NCI-H2227 (cell line): ENCODE data around the gene TMPRSS7.
A peak's percentile ranks its signal among the peaks of the same experiment; 100 is the strongest.

Source experiments
- DNase-seq: peaks from one replicate; lab custom pipeline; 2025; ENCODE audit not compliant: unreplicated experiment; lab: John Stamatoyannopoulos, UW

TMPRSS7 gene

DNA sequence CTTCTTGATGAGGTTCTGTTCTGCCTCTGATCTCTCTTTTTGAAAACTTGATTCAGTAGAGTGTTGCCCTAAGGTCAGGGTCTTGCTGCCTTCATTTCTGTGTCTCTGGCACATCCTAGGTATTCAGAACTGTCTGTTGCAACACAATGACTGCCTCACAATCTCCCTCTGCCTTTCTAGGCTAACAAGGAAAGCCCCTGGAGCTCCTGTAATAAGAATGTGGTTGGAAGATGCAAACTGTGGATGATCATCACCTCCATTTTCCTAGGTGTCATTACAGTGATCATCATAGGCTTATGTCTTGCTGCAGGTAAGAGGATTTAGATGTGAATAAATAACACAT, 58.6 kb downstream of the TMPRSS7 start:
- DNase-seq: no peak

DNA sequence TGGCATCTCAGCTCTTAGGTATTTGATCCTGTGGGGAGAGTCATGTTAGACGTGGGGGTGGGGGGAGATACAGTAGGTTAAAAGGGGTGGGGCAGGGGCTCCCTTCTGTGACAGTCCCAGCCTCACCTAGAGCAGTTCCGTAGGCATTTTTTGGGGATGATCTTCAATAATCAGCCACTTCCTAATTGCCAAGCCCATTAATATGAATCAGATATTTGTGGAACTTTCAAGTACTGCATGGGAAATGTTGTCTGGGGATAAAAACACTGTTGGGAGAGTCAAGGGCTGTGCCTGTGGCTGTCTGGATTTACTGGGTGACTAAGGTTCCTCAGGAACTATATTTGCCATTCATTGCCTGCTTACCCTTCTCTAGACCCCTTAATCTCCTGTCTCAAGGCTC, 61.2 kb downstream of the TMPRSS7 start:
- DNase-seq: no peak

DNA sequence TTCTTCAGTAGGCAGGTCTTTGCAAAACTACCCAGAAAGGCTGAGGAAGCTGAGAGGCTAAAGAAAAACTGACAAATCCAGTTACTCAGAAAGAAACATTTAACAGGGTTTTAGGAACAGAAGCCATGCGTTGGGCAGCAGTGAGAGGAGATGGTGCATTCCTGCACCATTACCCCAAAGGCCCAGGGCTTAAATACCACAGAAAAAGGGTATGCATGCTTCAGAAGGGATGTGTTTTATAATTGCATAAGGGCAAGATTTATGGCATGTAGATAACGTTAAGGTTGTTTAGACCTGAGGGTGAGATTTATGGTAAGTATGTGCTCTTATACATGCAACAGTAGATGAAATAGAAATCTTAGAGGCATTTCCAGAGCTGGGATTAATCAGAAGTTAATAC, 61.6 kb downstream of the TMPRSS7 start:
- DNase-seq: no peak

DNA sequence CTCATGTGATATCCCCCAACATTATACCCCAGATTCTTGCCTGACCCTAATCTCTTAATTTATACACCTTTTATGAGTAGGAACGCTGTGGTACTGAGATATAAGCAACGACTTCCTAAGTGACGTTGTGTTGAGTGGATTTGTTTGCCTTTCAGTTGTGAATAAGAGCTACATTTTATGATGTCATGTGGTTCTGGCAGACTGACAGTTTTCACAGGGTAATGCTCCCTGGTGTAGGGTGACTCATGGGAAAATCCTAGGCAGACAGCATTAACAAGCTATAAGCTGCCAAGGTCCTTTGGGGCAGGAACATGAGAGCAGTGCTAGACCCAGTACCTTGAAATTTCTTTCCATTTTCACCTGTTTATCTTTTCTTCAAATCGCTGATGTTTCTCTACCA, 62.8 kb downstream of the TMPRSS7 start:
- no peak for DNase-seq

DNA sequence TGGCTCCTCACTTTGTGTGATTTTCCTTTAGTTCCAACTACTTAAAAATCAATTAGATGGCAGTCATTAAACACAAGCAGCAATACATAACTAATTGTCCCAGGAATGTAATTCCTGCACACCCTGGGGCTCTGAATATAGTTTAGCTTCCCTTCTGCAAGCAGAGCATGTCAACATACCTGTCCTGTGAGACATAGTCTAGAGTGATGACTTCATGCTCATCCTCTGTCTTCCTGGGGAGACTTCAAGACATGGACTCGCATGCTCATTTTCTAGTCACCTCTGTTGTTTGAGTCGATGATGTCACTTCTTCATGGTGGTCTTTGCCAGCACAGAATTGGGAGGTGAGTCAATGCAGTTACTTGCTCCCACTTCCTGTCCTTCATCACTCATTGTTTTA, 67.4 kb downstream of the TMPRSS7 start:
- no peak for DNase-seq

DNA sequence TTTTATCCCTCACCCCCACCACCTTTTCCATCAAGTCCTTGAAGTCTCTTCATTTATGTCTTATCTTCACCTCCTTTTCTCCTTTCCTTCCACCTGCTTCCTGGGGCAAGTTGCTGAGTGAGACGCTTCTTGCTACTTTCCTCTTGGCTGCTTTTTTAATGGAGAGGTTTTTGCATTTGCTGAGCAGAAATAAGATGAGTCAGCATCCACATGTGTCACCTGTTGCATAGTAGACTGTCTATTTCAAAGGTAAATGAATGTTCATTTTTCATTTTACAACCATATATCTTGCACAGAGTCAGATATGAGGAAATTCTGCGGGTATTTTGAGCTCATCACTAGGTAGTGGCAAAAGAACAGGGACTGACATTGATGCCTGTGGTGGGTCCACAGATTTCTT, 70.2 kb downstream of the TMPRSS7 start:
- no peak for DNase-seq

DNA sequence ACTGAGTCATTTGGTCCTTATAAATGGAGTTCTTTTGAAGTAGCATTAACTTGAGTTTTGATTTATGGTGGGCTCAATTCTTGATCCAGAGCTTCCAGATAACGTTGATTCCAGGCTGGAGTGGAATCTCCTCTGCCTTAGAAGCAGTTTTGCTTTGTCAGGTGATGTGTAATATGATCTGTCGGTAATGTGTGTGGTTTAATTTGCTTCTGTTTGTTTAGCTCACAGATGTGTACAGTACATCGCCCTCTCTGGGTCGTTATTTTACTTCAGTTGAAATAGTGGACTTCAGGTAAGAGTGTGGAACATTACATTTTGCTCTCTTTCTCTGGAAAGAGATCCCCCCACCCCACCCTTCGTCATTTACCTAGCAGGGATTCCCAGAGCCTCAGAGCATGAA, 74.8 kb downstream of the TMPRSS7 start:
- DNase-seq: no peak

DNA sequence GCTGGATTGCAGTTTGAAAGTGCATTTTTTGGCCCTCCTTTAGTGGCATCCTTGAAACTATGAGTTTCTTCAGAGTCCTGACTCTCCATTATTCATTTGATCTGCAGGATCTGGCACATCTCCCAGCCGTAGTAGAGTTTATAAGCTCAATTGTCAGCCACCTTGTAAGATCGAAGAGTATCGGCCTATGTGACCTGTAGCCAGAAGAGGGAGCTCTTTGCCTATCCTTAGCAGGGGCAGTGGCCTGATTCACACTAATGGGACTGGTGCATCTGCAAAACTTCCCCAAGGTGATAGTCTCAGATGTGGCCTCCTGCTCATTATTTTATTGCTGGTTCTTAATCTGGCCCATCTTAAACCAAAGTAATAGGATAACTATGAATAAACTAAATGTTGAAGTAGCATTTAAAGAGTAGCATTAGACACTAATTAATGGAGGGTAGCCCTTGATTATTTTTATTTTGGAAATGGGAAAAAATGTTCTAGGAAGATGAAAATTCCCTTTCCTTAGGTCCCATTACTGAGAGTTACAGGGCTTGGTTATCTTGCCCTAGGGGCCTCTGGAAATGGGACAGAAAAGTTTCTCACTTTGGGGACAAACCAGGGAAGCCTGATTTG, 77.4 kb downstream of the TMPRSS7 start:
- DNase-seq: peak; percentile 8

DNA sequence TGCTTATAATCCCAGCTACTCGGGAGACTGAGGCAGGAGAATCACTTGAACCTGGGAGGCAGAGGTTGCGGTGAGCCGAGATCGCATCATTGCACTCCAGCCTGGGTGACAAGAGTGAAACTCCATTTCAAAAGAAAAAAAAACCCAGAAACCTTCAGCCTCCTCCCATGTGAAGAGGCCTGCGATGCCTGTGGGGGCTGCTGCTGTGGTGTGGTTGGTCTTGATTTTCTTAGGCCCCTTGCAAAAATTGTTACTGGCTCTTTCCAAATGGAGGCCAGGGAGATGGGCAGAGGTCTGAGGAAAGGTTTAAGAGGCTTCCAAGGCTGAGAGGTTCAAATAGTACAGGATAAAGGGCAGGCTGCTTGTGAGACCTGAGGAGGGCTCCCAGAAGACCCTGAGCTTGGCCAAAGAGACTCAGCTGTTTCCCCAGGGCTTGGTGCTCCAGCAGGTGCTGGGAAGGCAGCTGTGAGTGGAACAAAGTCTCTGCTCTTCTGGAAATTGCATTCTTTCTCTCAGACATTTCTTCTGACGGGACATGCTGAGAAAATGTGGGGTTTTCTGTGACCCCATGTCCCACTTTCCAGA, 80.1 kb downstream of the TMPRSS7 start:
- DNase-seq: no peak

DNA sequence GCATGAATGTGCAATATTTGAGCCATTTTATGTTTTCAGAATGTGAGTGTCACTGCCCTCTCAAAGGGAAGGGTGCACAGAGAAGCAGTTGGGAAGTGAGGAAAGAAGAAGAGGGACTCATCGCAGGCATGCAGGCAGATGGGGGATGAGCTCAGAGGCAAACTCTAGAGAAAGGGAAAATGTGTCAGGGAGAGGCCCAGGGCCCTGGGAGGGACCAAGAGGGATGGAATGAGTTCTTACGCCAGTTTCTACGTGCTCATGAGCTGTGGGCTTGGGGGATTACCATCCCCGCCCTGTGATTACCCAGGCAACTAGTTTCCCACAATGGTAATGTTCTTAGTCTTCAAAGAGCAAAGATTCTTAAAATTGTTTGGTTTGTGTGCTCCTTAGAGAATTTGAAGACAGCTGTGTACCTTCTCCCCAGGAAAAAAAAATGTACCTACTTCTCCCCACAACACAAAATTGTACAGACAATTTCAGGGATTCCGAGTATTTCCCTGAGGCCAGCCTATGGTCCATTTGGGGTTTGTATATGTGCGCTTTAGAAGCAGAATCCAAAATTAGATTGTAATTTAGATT, 80.7 kb downstream of the TMPRSS7 start:
- DNase-seq: no peak

DNA sequence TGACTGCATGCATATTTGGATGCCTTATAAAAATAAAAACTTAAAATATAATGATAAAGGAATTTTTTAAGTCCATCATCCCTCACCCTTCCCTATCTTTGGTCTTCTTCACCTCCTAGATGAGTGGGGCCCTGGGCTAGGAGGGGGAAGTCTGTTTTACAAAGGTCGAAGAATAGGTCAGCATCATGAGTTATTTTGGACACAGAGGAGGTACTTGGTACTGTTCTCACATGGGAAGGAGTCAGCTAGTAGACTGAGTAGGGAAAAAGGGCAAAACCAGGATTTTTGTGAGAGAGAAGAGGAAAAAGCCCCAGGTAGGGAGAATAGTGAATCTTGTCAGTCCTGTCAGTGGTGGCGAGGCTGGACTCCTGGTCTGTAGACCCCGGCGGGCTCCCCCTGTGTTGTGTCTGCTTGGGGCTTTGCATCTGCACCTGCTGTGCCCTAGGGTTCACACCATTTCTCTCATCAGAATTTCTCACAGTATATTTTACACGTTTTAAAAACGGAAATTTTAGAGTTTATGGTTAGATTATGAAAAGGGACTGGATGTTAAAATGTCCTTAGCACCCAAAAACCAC, 81.4 kb downstream of the TMPRSS7 start:
- DNase-seq: no peak

DNA sequence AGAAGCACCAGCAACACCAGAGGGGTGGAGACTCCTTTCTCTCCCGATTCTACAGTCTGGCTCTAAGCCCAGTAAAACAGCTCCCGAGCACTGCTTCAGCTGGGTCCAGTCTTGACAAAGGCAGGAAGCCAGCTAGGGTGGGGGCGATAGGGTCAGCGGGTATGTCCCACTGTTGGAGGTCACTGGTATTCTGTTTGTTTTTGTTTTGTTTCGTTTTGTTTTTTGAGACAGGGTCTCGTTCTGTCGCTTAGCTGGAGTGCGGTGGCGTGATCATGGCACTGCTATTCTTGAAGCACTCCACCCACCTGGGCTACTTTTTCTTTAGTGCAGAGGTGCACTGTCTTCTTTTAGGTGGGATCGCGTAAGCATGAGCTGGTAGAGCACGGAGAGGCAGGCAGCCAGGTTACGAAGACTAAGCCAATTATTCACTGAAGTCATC, 82.2 kb downstream of the TMPRSS7 start:
- DNase-seq: no peak

DNA sequence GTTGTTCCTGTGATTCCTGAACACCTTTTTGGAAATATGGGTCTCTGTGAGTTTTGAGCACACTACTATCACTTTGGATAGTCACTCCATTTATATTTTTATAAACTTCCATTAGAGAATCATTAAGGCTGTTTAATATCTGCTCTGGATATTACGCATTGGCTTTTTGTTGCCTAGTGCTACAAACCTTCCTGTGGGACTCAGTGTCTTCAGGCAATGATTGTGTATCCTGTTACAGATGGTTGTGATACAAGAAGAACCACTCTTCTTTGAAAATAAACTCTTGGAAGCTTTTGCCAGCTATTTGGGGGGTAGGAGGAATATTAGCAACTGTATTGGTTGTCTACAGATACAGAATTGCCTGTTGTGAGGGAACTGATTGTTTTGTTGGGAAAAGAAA, 82.9 kb downstream of the TMPRSS7 start:
- DNase-seq: no peak

DNA sequence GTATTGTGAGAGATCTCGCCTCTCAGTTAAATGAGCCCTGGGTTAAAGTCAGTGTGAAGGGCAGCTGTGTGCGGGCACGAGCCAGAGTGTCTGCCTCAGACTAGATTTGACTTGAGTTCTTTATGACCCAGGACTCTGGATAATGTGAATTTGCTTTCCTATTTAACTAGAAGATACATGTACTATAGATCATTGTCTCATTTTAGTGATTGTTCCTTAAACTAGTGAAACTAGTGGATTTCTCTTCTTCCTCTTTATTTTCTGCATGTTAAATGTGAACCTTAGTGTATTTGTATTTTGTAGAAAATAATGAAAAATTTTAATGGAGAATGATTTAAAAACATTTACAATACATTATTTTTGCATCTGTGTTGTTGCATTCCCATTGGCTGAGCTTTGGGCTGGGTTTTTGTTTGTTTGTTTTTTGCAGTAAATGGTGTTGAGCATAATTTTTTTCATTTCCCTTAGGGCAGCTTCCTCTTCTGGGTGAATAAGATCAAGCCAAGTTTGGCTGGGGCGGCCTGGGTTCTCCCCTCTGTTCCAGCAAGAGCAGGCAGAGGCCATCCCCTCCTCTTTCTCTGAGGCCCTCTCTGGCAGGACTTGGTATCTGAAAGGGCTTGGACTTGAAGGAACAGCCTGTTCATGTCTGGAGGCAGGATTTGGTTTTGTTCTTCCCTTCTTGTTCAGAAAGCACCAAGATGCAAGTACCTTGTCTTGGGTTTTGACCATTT, 83.5 kb downstream of the TMPRSS7 start:
- DNase-seq: no peak

DNA sequence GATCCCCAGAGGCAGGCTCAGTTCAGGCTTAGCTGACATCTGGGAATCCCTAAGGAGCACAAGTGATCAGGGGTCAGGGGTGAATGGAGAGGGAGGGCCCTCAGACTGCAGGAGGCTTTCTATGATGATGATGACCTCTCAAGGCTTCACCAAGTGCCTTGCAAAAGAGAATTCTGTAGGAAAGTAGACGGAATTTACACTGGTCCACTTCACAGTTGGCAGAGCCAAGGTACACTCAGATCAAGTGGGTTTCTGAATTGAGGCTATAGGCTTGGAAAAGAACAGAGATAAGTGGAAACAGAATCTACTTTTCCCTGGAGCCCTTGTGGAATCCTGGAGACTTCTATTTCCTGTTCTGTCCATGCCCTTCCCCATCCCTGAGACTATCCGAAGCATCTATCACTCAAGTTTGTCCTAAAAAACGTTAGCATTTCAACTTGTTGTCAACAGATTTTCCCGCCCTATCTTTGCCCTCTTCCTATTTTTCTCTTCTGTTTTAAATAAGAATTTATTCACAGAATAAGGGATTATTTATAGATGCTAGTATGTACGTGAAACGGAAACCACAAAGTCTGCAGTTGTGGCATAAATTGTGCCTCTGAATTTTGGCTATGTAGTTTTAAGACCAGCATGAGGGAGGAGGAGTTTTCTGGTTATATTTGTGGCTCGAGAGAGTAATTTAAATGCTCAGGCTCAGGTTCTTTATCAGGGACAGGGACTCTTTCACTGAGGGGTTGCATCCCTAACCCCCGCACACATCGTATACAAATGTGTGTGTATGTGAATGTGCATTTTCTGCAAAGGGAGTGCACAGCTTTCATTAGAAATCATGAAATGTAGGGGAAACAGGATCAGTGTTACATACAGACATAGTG, 85.7 kb downstream of the TMPRSS7 start:
- DNase-seq: no peak

DNA sequence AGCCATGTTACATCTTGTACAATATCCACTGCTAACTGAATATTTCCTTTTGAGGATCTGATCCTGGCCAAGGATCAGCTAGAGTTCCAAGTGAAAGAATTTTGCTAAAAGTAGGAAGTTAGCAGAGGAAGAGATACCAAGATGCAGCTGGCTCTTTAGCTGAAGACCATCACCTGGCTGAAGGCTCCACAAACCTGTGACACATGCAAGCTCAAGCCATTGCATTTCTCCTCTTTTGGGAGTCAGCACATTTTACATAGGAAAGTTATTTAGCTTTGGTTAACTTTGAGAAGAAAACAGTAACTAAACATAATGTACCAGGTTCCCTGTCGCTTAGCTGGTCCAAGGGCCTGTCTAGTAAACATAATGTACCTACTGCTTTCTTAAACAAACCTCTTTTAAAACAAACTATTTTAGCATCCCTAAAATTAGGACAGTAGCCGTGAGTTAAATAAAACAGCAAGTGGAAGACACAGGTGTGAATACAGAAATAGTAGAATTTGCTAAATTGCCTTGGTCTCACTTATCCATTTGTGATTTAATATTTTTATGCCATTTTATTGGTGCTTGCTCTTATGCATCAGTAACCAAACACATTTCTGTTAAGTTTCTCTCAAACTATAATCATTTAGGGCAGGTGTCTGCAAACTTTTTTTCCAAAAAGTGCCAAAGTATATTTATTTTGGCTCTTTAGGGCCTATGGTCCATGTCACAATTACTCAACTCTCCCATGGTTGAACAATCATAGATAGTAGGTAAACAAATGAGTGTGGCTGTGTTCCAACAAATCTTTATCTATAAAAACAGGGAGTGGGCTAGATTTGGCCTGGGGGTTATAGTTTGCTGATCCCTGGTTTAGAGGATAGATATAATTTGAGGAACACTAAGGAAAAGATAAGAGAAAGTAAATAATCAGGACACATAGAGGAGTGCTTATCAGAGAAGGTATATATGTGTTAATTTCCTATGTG, 87.3 kb downstream of the TMPRSS7 start:
- no peak for DNase-seq

DNA sequence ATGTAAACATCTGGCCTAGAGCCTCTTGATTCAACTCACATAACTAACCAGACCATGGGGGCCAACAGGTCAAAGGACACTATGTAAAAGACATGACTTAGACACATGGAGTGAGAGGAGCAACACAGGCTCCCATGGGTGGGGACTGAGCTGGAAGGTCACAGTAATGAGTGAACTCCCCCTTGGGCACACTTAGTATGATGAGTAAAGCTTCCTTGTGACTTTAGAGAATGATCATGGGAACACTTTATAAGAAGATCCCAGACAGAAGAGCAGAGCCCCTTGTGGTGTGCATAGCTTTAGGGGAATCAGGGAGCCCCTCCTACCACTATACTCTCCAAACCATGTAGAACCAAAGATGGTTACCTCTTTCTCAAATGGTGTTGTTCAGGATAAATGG, 88.3 kb downstream of the TMPRSS7 start:
- DNase-seq: no peak

DNA sequence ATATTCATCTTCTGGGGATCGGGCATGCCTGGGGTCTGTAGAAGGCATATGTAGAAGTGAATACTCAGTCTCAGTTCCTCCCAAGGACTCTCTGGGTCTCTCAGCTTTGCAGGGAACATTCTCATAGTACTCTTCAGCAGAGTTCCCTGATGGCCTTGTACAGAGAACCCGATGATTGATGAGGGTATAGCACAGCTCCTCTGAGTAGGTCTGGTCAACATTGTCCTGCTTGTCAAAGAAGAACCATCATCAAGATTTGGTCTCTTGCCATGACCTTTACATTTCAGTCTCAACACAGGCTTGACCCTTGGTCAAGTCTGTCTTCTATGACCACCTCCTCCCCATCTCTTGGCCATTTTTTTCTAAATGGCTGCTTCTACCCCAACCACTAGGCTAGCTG, 89.0 kb downstream of the TMPRSS7 start:
- no peak for DNase-seq

DNA sequence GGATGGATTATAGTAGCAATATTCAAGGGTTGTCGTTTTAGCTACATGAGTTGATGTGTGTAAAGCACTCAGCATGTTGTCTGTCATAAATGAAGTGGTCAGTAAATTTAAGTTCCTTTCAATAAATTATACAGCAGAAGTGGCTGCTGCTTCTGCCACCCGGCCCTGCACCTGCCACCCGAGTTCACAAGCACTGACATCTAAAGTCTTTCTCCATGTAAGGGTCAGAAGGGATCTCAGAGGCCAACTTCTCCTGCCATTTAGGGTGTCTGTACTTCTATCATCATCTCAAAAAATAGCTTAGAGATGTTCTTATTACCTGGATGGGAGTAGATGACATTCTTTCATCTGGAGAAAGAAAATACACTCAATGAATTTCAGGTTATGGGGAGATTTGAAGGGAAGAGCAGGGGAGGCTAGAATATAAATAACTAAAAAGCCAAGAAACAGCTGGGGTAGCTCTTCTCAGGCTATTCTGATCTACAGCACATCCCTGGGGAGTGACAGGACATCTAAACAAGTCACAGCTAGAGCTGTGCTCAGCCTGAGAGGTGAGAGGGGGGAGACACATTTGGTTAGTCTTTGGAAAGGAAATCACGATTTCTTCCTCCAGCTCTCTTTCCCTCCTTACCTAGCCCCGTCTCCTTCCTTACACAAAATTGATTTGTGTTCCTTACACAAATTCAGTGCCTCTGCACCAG, 90.5 kb downstream of the TMPRSS7 start:
- no peak for DNase-seq
